MCF 10A (cell line): ENCODE measurements around the gene EHMT1. TPM values are rescaled to one million over a fixed set of nuclear protein-coding genes. Genes with fewer than 3 reads are reported as not detected.
"Not testable (repeated sequence)": the region's sequence is repeated elsewhere in the genome, so short reads cannot be mapped to it uniquely, and the experiment has no call there.

Source experiments
- BruUV-seq: library from RNA; stranded (reverse); fragments of 400-500 nt; replicated peaks from 2 replicates; lab custom pipeline; 2021; lab: Mats Ljungman, UMichigan
- CTCF ChIA-PET: fragments of 300-600 bp; sonication (Branson Sonifier 250); formaldehyde crosslinking; extraction: SDS; loops from one replicate; lab custom pipeline; 2021; ENCODE audit warnings: antibody characterized with exemption, inconsistent platforms; lab: Yijun Ruan, JAX
- POLR2A ChIA-PET: fragments of 300-600, 350-650 bp; sonication (Branson Sonifier 250); formaldehyde crosslinking; extraction: SDS; loops from one replicate; lab custom pipeline; 2020; ENCODE audit warnings: antibody characterized with exemption, inconsistent platforms; lab: Yijun Ruan, JAX
- DNase-seq: peaks from one replicate; pipeline ENCODE4 v3.0.0-alpha.2; 2018; ENCODE audit not compliant: unreplicated experiment
- H3K27ac Mint-ChIP-seq: one replicate; pipeline ENCODE4 v1.8.0; 2022; ENCODE audit warnings: mild to moderate bottlenecking, low read depth, mixed read lengths; ENCODE audit not compliant: unreplicated experiment
- H3K27me3 Mint-ChIP-seq: one replicate; pipeline ENCODE4 v1.8.0; 2022; ENCODE audit warnings: mixed read lengths; ENCODE audit not compliant: insufficient read depth, unreplicated experiment
- H3K36me3 Mint-ChIP-seq: one replicate; pipeline ENCODE4 v1.8.0; 2022; ENCODE audit warnings: mild to moderate bottlenecking, moderate library complexity, mixed read lengths; ENCODE audit not compliant: insufficient read depth, unreplicated experiment
- H3K4me1 Mint-ChIP-seq: one replicate; pipeline ENCODE4 v1.8.0; 2022; ENCODE audit warnings: mixed read lengths; ENCODE audit not compliant: insufficient read depth, unreplicated experiment
- H3K4me3 Mint-ChIP-seq: one replicate; pipeline ENCODE4 v1.8.0; 2022; ENCODE audit warnings: mild to moderate bottlenecking, moderate library complexity, mixed read lengths; ENCODE audit not compliant: unreplicated experiment
- H3K9me3 Mint-ChIP-seq: one replicate; pipeline ENCODE4 v1.8.0; 2022; ENCODE audit warnings: mixed read lengths; ENCODE audit not compliant: unreplicated experiment
- intact Hi-C: fragments of 100-400 bp; cut with micrococcal nuclease; formaldehyde crosslinking; loops from 2 replicates; pipeline ENCODE4 v1.14.1; 2022
- total RNA-seq: library from RNA; stranded (reverse); gene quantifications from 2 replicates; pipeline ENCODE4 v1.2.3, GENCODE V29; 2022
- TF ChIP-seq, protein P1 (sequence below): fragments of 200-600 bp; IDR thresholded peaks from one replicate; pipeline ENCODE4 v1.8.0; 2022; ENCODE audit warnings: antibody characterized with exemption, mild to moderate bottlenecking; ENCODE audit not compliant: unreplicated experiment

The EHMT1 gene
- total RNA-seq, 1 experiment from 2014 or later = 79.7 TPM

- H3K36me3 Mint-ChIP-seq = peaks cover 35% of the 10 kb centered on the region
- BruUV-seq = no TSS peak
- CTCF ChIA-PET = interaction anchor here (0.6 to 1.2 kb wide), 2 partner anchors 14 to 16 kb away, joined by 4 read pairs; no protein-coding TSS in a partner anchor
Measured at GRCh38 chr9:137778336-137778735, 159.5 kb downstream of the EHMT1 start.

GRCh38 chr9:137778914-137779313 lies 160.1 kb downstream of the EHMT1 start:
- Mint-ChIP-seq H3K9me3 (no peaks in the 10 kb centered on the region), H3K27me3 (no peaks in the 10 kb centered on the region), H3K4me1 (no peaks in the 10 kb centered on the region), H3K4me3 (no peak overlapping the region), H3K36me3 (peaks cover 35% of the 10 kb centered on the region), H3K27ac (no peak overlapping the region)
- intact Hi-C loops = no loop called here
- CTCF ChIA-PET = no interaction called here
- BruUV-seq = no TSS peak
- POLR2A ChIA-PET = no interaction called here
- no peak for DNase-seq
- TF ChIP-seq, protein P1, sequence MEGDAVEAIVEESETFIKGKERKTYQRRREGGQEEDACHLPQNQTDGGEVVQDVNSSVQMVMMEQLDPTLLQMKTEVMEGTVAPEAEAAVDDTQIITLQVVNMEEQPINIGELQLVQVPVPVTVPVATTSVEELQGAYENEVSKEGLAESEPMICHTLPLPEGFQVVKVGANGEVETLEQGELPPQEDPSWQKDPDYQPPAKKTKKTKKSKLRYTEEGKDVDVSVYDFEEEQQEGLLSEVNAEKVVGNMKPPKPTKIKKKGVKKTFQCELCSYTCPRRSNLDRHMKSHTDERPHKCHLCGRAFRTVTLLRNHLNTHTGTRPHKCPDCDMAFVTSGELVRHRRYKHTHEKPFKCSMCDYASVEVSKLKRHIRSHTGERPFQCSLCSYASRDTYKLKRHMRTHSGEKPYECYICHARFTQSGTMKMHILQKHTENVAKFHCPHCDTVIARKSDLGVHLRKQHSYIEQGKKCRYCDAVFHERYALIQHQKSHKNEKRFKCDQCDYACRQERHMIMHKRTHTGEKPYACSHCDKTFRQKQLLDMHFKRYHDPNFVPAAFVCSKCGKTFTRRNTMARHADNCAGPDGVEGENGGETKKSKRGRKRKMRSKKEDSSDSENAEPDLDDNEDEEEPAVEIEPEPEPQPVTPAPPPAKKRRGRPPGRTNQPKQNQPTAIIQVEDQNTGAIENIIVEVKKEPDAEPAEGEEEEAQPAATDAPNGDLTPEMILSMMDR = no peak

More at GRCh38 chr9:137778336-137778735, 159.5 kb downstream of the EHMT1 start:
- Mint-ChIP-seq H3K4me3 (no peak overlapping the region), H3K4me1 (no peaks in the 10 kb centered on the region), H3K27ac (no peak overlapping the region), H3K9me3 (no peaks in the 10 kb centered on the region), H3K27me3 (no peaks in the 10 kb centered on the region)
- DNase-seq = no peak
- intact Hi-C loops = no loop called here
- TF ChIP-seq, protein P1 = no peak
- POLR2A ChIA-PET = interaction anchor here (1.1 kb wide), 1 partner anchor 20 kb away, joined by 4 read pairs; no protein-coding TSS in a partner anchor

DNA sequence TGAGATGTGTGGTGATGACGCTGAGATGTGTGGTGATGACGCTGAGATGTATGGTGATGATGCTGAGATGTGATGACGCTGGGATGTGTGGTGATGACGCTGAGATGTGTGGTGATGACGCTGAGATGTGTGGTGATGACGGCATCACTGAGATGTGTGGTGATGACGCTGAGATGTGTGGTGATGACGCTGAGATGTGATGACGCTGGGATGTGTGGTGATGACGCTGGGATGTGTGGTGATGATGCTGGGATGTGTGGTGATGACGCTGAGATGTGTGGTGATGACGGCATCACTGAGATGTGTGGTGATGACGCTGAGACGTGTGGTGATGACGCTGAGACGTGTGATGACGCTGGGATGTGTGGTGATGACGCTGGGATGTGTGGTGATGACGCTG lies 161.2 kb downstream of the EHMT1 start:
- H3K36me3 Mint-ChIP-seq = peaks cover 40% of the 10 kb centered on the region
- H3K4me1 Mint-ChIP-seq, H3K27me3 Mint-ChIP-seq, H3K4me3 Mint-ChIP-seq, BruUV-seq, H3K9me3 Mint-ChIP-seq, CTCF ChIA-PET, intact Hi-C loops, POLR2A ChIA-PET, DNase-seq, H3K27ac Mint-ChIP-seq: not testable (repeated sequence)

DNA sequence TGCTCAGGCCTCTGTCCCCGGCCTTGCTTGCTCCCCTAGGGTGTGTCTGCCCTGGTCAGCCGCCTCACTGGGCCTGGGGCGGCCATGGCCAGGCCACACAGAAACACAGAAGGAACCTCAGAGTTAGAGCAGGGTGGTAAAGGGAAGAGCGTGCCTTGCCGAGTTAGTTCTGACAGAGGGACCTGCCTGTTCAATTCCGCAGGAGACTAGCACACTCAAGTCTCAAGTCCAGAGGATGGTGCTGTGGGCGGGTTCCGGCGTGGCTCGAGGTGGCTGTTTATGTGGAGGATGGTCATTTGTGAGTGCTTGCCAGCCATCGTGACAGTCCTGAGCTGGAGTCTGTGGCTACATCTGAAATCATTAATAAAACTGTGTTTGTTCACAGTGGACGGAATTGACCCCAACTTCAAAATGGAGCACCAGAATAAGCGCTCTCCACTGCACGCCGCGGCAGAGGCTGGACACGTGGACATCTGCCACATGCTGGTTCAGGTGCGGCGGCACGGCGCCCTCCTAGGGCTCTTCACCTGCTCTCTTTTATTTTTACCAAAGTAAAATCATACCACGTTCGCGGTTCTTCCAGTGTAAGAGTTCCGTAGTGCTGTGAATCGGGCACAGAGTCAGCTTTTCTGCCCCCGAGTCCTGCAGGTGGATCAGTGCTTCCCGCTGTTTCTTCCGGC lies 163.2 kb downstream of the EHMT1 start:
- CTCF ChIA-PET = no interaction called here
- BruUV-seq = no TSS peak
- POLR2A ChIA-PET = no interaction called here

More for the DNA sequence above, 163.2 kb downstream of the EHMT1 start:
- no peak for DNase-seq
- H3K36me3 Mint-ChIP-seq = peaks cover 40% of the 10 kb centered on the region
- TF ChIP-seq, protein P1 = no peak
- no peak overlapping the region for H3K27ac Mint-ChIP-seq
- intact Hi-C loops = no loop called here
- H3K4me3 Mint-ChIP-seq = no peak overlapping the region
- no peaks in the 10 kb centered on the region for H3K27me3 Mint-ChIP-seq
- no peaks in the 10 kb centered on the region for H3K9me3 Mint-ChIP-seq
- H3K4me1 Mint-ChIP-seq = no peaks in the 10 kb centered on the region
